Bone marrow (tissue), 2 donors: ENCODE results near the gene LIPN.

Source experiments
- DNase-seq, 2 donors: peaks; one replicate each; lab custom pipeline; 2025; lab: John Stamatoyannopoulos, UW

The LIPN gene

GRCh38 chr10:88783724-88784123 lies 23.9 kb downstream of the LIPN start:
- no peak for DNase-seq

GRCh38 chr10:88786032-88786770 lies 26.4 kb downstream of the LIPN start:
- no peak for DNase-seq

- DNase-seq = no peak
These were observed 27.6 kb downstream of the LIPN start for GRCh38 chr10:88787463-88787862.

DNA sequence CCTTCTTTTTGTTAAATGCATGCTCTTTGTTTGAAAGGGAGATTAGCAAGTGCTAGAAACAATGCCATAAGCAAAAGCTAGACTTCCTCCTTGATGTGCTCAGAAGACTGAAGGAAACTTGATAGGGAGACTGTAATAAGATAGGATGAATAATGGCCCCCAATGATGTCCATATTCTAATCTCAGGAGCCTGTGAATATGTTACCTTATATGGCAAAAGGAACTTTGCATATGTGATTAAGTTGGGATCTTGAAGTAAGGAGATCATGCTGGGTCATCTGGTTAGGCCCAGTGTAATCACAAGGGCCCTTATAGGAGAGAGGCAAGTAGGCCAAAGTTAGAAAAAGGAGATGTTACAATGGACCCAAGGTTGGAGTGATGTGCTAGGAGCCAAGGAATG lies 29.1 kb downstream of the LIPN start:
- no peak for DNase-seq

- no peak for DNase-seq
These were observed 32.1 kb downstream of the LIPN start for GRCh38 chr10:88791924-88792323.

- peak; percentile 8 to 34 for DNase-seq
These were observed 32.8 kb downstream of the LIPN start for GRCh38 chr10:88792661-88793060.

- DNase-seq = peak in 1 of 2 donors; percentile 61
These were observed 34.0 kb downstream of the LIPN start for GRCh38 chr10:88793712-88794299.

GRCh38 chr10:88794731-88795130 lies 34.9 kb downstream of the LIPN start:
- DNase-seq = no peak

DNA sequence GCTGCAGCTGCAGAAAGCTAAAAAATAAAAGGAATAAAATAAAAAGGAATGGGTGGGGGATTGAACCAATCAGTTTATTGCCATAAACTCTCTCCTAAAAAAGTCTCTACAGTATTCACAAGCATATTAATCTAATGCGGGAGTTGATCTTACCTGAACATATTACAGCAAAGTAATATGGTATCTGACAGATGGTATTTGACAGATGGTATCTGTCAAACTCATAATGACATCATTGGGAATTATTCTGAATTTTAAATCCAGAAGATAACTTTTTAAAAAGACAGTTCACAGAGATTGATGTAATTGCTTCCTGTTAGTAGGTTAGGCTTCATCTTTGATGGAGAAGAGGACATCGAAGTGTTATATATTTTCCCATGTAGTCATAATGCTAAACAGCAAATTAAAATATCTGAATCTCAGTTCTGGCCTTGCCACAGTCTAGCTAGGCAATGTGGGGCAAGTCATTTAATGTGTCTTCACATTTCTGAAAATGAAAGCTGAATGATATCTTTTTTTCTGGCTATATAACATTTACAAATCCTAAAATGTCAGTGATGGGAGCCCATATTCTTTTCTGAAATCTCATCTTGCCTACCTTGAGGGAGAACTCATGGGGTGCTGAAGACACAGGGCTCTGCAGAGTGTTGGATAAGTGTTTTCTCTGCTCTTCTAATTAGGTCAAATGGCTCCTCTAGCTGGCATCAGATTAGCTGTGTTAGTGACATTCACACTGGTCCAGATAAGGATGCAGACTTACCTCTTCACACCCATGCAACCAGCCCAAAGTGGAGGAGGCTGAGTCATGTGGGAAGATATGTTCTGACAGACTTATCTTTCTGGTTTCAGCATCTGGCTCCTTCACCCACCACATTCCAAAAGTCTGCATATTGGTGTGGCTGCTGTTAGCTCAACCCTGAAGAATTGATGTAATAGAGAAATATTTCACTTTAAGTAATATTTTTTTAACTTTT lies 40.6 kb downstream of the LIPN start:
- DNase-seq = no peak

- no peak for DNase-seq
These were observed 42.9 kb downstream of the LIPN start, which contains the start of gene LIPM for GRCh38 chr10:88802523-88803285. TSS of gene LIPM (plus strand) at chr10:88802730. CDS start at chr10:88802897, 167 bp downstream.

DNA sequence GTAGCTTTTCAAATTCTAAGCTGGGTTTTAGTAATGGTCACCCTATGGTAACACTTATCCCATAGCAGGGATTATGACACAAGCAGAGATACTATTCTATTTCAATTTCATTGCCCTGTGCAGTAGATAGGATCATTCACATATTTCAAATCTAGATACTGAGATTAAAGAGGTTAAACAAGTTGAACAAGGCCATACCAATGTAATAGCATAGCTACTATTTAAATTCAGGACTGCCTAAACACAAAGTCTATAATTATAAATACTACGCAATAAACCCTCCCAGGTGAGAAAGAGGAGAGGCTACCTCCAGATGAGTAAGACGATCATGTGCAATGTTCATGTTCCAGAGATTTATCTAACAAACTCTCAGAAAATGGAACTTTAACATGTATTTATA lies 43.8 kb downstream of the LIPN start:
- no peak for DNase-seq

GRCh38 chr10:88804083-88804812 lies 44.4 kb downstream of the LIPN start:
- no peak for DNase-seq

- peak in 1 of 2 donors; percentile 27 for DNase-seq
These were observed 45.5 kb downstream of the LIPN start for GRCh38 chr10:88805361-88805760.

DNA sequence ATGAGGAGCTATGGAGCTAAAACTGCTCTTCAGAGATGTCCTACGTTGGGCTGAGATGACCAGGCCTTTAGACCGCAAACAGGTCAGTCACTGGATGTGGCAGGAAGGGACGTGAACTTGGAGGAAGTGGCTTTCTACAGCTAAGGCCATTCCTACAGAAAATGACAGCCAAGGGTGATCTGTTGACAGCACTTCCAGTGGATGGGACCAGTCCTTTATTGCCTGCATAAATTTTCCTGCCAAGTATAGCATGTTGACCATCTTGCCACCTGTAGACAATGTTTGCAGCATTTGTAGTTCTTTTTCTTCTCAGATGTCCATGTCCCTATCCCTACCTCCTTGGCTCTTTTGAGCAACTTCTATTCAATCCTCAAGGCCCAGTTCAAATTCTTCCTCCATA lies 46.1 kb downstream of the LIPN start:
- DNase-seq = no peak

DNA sequence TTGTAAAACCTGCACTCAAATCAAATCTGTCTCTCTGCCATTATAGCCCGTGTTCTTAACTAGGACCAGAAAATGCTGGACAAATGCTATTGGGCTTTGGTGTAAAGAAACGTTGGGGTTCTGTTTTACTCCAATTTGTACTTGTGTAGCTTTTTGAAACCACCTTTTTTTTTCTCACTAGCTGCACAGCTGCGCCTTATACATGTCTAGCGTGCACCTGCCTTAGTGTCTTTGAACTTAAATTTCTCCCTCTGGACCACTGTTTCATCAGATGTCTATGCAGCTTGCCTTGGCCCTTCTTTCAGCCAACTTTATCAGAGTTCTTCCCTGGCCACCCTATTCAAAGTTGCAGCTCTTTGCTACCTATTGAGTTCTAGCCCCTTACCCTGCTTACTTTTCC lies 49.8 kb downstream of the LIPN start:
- no peak for DNase-seq

GRCh38 chr10:88810196-88810961 lies 50.6 kb downstream of the LIPN start:
- DNase-seq = peak in 1 of 2 donors; percentile 62

- DNase-seq = no peak
These were observed 53.4 kb downstream of the LIPN start for GRCh38 chr10:88813200-88813599.

DNA sequence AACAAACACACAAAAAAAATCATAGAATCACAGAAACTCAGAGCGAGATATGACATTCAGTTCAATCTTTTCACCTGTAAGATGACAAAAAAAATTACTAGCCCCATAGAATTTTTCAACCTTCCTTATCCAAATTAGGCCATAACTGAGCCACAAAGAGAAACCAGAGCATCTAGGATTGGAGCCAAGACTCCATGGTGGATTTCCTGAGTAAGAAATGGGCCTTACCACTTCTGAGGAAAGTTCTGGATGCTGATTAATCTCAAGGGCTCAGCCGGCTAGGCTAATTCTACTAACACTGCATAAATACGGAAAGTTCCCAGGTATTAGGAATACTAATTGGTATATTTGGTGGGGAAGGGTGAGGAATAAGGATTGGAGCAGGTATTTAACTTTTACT lies 59.5 kb downstream of the LIPN start:
- no peak for DNase-seq

GRCh38 chr10:88820748-88821401 lies 61.1 kb downstream of the LIPN start:
- DNase-seq = no peak

DNA sequence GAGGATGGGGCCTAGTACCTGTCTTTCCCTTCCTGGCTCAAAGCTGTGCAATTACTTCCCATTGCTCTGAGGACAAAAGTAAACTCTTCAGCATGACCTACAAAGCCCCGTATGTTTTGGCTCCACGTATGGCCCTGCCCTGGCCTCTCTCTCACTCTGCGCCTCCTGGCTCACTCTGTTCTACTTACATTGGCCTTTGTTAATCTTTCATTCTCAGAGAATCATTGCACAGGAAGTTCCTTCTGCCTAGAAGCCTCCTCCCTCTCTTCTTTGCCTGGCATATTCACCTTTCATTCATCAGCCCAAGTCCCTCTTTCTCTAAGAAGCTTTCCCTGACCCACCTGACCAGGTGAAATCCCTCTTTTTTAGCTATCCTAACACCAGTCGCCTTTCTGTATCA lies 66.6 kb downstream of the LIPN start:
- DNase-seq = no peak
